Psoas muscle (tissue), 8 donors: ENCODE results near the gene KAT2B. TPM values are rescaled to one million over a fixed set of nuclear protein-coding genes. Genes with fewer than 3 reads are reported as not detected.

Experiments
- ATAC-seq, 4 donors: fragments of 200-7000 bp; cut with Tn5 transposase; one replicate each; pipeline ENCODE4 v1.9.1; 2020; ENCODE audit warnings: moderate library complexity in 3 of 4, mild to moderate bottlenecking in 2 of 4
- DNase-seq, 2 donors: peaks; one replicate each; pipeline ENCODE4 v3.0.0-alpha.2; 2020
- H3K27ac ChIP-seq: fragments of 200-600 bp; one replicate; pipeline ENCODE4 v1.8.0; 2022
- H3K27me3 ChIP-seq, 3 donors: fragments of 200-600 bp in 1 of 3; one replicate each; pipeline versions ENCODE4 v1.6.1 to v1.8.0; 2013 to 2022; ENCODE audit warnings: low read length in 2 of 3, mild to moderate bottlenecking in 2 of 3, moderate library complexity in 1 of 3; ENCODE audit not compliant: insufficient read depth in 3 of 3
- H3K36me3 ChIP-seq, 2 donors: fragments of 200-600 bp in 1 of 2; one replicate each; pipeline versions ENCODE4 v1.6.1 to v1.8.0; 2013 to 2022; ENCODE audit warnings: low read depth in 1 of 2, mild to moderate bottlenecking in 1 of 2, moderate library complexity in 1 of 2; ENCODE audit not compliant: insufficient read depth in 1 of 2
- H3K4me1 ChIP-seq: fragments of 200-600 bp; one replicate; pipeline ENCODE4 v1.8.0; 2022
- H3K4me3 ChIP-seq: fragments of 200-600 bp; one replicate; pipeline ENCODE4 v1.8.0; 2022; ENCODE audit warnings: mild to moderate bottlenecking
- H3K9me3 ChIP-seq: fragments of 200-600 bp; one replicate; pipeline ENCODE4 v1.8.0; 2022
- WGBS, 3 donors: extraction: QIAGEN DNeasy Blood & Tissue Kit; methylation state at CpG; one replicate each; pipeline versions ENCODE4 v1.1.6 to v1.1.7; 2013; 5-methylcytosine and 5-hydroxymethylcytosine counted together
- intact Hi-C, 2 donors: fragments of 100-400 bp; cut with DNase I; formaldehyde crosslinking; loops; one replicate each; pipeline versions ENCODE4 v1.11.0 to v1.14.2; 2022
- long read RNA-seq, 2 donors: library from polyadenylated mRNA; unstranded; transcript quantifications; one replicate each; pipeline ENCODE4 v2.0.0, GENCODE V29; 2021
- polyA plus RNA-seq, 3 donors: library from polyadenylated mRNA; stranded (reverse); fragments of 200-250 nt; gene quantifications; one replicate each; pipeline ENCODE4 v1.2.3, GENCODE V29; 2013
- total RNA-seq, 4 donors: library from RNA; stranded (reverse); fragmentation: NEBNext Ultra II Directional in 2 of 4; extraction: Animal tissue kit (Norgen Biotek cat#: 25700) in 2 of 4; gene quantifications; one replicate each; pipeline versions ENCODE4 v1.2.1 to v1.2.4, GENCODE V29; 2021 to 2023
- TF ChIP-seq, protein P1 (sequence below): fragments of 200-600 bp; IDR thresholded peaks from one replicate; pipeline ENCODE4 v1.8.0; 2022; ENCODE audit warnings: antibody characterized with exemption
- donor health status: healthy with polysubstance abuse.
- donor health status: DM: no; HTN: no; CAD: no; lungs with moderate emphysema.
- donor health status: Bipolar disorder and iron deficiency.
- donor health status: healthy.
- donor health status: DM: yes; HTN: yes; CAD: no.
- donor health status: DM: no; HTN: no; CAD: no.
- donor health status: DM: no; HTN: no; CAD: no.
- donor health status: DM: yes; HTN: yes; CAD: no.

Gene KAT2B
- total RNA-seq (10 to 100 TPM; 27.8 to 62.2 (median 41.9) TPM), polyA plus RNA-seq (10 to 100 TPM; 10.8 to 45.9 (median 18.4) TPM)
- long read RNA-seq, donor 1, full-length matches to known transcripts, result 2 of 18 reads
- long read RNA-seq, donor 1, partial matches to known transcripts, result 10 of 18 reads
- long read RNA-seq, donor 1, other reads (novel, unspliced or antisense), result 6 of 18 reads
- long read RNA-seq, donor 2, full-length matches to known transcripts, result 16 of 38 reads
- long read RNA-seq, donor 2, partial matches to known transcripts, result 19 of 38 reads
- long read RNA-seq, donor 2, other reads (novel, unspliced or antisense), result 3 of 38 reads

DNA sequence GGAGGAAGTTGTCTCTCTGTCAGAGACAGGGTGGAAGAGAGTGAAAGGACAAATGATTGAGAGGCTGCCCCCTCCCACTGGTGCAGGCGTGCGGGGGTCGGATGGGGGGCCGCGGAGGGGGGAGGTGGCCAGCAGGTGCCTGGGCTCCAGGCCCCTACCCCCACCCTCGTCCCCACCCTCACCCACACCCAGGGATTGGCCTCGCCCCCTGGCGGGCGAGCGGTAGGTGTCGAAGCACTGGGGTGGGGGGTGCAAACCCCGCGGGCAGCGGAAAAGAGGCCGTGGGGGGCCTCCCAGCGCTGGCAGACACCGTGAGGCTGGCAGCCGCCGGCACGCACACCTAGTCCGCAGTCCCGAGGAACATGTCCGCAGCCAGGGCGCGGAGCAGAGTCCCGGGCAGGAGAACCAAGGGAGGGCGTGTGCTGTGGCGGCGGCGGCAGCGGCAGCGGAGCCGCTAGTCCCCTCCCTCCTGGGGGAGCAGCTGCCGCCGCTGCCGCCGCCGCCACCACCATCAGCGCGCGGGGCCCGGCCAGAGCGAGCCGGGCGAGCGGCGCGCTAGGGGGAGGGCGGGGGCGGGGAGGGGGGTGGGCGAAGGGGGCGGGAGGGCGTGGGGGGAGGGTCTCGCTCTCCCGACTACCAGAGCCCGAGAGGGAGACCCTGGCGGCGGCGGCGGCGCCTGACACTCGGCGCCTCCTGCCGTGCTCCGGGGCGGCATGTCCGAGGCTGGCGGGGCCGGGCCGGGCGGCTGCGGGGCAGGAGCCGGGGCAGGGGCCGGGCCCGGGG lies at the start of gene KAT2B:
TSS of gene KAT2B (plus strand) at position 682 of the 783 bp plus-strand sequence. CDS start at position 714, 32 bp downstream.
- TF ChIP-seq, protein P1, sequence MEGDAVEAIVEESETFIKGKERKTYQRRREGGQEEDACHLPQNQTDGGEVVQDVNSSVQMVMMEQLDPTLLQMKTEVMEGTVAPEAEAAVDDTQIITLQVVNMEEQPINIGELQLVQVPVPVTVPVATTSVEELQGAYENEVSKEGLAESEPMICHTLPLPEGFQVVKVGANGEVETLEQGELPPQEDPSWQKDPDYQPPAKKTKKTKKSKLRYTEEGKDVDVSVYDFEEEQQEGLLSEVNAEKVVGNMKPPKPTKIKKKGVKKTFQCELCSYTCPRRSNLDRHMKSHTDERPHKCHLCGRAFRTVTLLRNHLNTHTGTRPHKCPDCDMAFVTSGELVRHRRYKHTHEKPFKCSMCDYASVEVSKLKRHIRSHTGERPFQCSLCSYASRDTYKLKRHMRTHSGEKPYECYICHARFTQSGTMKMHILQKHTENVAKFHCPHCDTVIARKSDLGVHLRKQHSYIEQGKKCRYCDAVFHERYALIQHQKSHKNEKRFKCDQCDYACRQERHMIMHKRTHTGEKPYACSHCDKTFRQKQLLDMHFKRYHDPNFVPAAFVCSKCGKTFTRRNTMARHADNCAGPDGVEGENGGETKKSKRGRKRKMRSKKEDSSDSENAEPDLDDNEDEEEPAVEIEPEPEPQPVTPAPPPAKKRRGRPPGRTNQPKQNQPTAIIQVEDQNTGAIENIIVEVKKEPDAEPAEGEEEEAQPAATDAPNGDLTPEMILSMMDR, result peak; percentile 67
- DNase-seq (peak; percentile 81 to 88), ATAC-seq (peak; percentile 79 to 81 (median 80))
- WGBS, 3 donors, result 1% methylated on average over 20 to 68 of the region's 75 CpGs
- Histone ChIP-seq H3K9me3 (no peaks in the 10 kb centered on the region), H3K4me1 (peaks cover 37% of the 10 kb centered on the region), H3K27me3 (no peaks in the 10 kb centered on the region), H3K27ac (peak within 1 kb of the TSS; percentile 95), H3K36me3 (no peaks in the 10 kb centered on the region), H3K4me3 (peak within 1 kb of the TSS; percentile 78)
- intact Hi-C loops, result loop anchor here (1.0 to 10.0 kb wide), 7 partner anchors 17 to 147 kb away; partner anchors contain the start of genes RAB5A (in 2 of the 2) and SGO1 (in 2 of the 2)

DNA sequence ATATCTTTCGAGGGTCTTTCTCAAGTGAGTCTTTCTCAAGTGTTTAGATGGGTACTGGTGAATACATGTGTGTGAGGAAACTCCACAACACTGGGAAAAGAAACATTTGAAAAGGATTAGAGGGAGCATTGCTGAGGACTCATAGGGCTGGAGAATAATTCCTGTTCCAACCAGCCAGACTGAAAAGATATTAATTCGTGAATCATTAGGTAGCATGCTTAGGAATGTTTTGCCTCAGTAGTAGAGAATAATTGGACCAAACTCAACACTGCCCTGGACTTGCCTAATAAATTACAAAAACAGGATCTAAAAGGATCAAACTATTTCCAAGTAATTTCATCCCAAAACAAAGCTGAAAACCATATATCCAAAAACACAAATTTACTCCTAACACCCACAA lies 45.5 kb upstream of the KAT2B start:
- intact Hi-C loops, result no loop called here
- H3K27ac ChIP-seq, result no peak overlapping the region
- no peaks in the 10 kb centered on the region for H3K9me3 ChIP-seq
- no peak overlapping the region for H3K4me3 ChIP-seq
- ATAC-seq (no peak), DNase-seq (no peak)
- H3K27me3 ChIP-seq, result no peaks in the 10 kb centered on the region
- TF ChIP-seq, protein P1, result no peak
- WGBS, 3 donors, result 70 to 78% (median 72%) methylated on average over 2 of the region's 2 CpGs
- H3K4me1 ChIP-seq, result no peaks in the 10 kb centered on the region
- no peaks in the 10 kb centered on the region for H3K36me3 ChIP-seq

DNA sequence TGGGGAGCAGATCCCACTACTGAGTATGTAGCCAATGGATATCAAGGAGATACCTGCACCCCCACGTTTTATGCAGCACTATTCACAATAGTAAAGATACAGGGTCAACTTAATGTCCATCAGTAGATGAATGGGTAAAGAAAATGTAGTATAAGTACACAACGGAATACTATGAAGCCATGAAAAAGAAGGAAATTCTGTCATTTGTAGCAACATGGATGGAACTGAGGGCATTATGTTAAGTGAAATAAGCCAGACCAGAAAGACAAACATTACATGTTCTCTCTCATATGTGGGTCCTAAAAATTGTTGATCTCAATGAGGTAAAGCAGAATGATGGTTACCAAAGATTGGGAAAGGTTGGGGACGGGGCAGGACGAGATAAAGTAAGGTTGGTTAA lies 42.7 kb upstream of the KAT2B start:
- 79 to 93% (median 91%) methylated on average over 4 of the region's 4 CpGs for WGBS, 3 donors
- no peak overlapping the region for H3K27ac ChIP-seq
- no peak for ATAC-seq
- H3K36me3 ChIP-seq, result no peaks in the 10 kb centered on the region
- H3K4me1 ChIP-seq, result no peaks in the 10 kb centered on the region
- TF ChIP-seq, protein P1, result no peak
- intact Hi-C loops, result no loop called here
- DNase-seq, result no peak
- H3K27me3 ChIP-seq, result no peaks in the 10 kb centered on the region
- H3K4me3 ChIP-seq, result no peak overlapping the region
- no peaks in the 10 kb centered on the region for H3K9me3 ChIP-seq

DNA sequence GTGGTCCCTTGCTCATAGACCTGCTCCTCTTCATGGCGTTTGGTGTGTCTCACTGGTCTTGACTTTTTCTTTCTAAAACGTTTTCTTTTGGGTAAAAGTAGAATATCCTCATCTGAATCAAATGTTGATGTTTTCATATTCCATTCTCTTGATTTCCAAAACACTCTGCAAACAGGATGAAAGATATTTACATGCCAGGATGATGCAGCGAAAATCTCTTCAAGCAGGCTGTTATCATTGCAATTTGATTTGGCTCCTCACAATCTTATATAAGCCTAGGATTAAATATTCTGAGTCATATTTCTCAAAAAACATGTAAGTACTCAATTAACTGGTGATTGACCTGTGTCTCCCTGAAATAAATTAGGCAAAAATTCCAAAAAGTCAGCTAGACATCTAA lies 38.3 kb upstream of the KAT2B start:
- Histone ChIP-seq H3K4me3 (no peak overlapping the region), H3K36me3 (no peaks in the 10 kb centered on the region), H3K27me3 (no peaks in the 10 kb centered on the region), H3K9me3 (no peaks in the 10 kb centered on the region), H3K27ac (no peak overlapping the region), H3K4me1 (no peaks in the 10 kb centered on the region)
- intact Hi-C loops, result no loop called here
- ATAC-seq (no peak), DNase-seq (no peak)
- TF ChIP-seq, protein P1, result no peak
- 64 to 72% (median 65%) methylated on average over 3 of the region's 3 CpGs for WGBS, 3 donors
